HAP-1 (cell line): ENCODE results near the gene MIA2.
"Not testable (repeated sequence)": the region's sequence is repeated elsewhere in the genome, so short reads cannot be mapped to it uniquely, and the experiment has no call there.

Experiments used
- DNase-seq, 2 experiments: peaks; one replicate each; pipeline ENCODE4 v3.0.0-alpha.2; 2016 to 2020; ENCODE audit warnings: low spot score in 2 of 2
- H3K27me3 ChIP-seq: fragments of 250-450 bp; sonication (Bioruptor Pico); 2 replicates; pipeline ENCODE4 v1.5.1; 2020; ENCODE audit warnings: low read depth, mild to moderate bottlenecking, moderate library complexity
- H3K36me3 ChIP-seq: fragments of 250-450 bp; sonication (Bioruptor Pico); replicated peaks from 2 replicates; pipeline ENCODE4 v1.5.1; 2020; ENCODE audit warnings: mild to moderate bottlenecking
- H3K4me1 ChIP-seq: fragments of 250-450 bp; sonication (Bioruptor Pico); 2 replicates; pipeline ENCODE4 v1.5.1; 2020; ENCODE audit warnings: mild to moderate bottlenecking
- H3K4me3 ChIP-seq: fragments of 250-450 bp; sonication (Bioruptor Pico); 2 replicates; pipeline ENCODE4 v1.5.1; 2020; ENCODE audit warnings: mild to moderate bottlenecking, moderate library complexity
- H3K9me3 ChIP-seq: fragments of 250-450 bp; sonication (Bioruptor Pico); 2 replicates; pipeline ENCODE4 v1.5.1; 2020; ENCODE audit warnings: mild to moderate bottlenecking, moderate library complexity
- in situ Hi-C: fragments of 300-500 bp; cut with MboI; formaldehyde crosslinking; loops from 3 replicates; pipeline ENCODE4 v1.14.3; 2020; ENCODE audit warnings: low sequenced_read_pairs, inconsistent platforms, mixed read lengths

The MIA2 gene

GRCh38 chr14:39266871-39267607, 33.3 kb downstream of the MIA2 start:
- Histone ChIP-seq H3K36me3 (no peaks in the 10 kb centered on the region; the same call in 1 of the 2 replicates), H3K4me3 (peak overlapping the region; percentile 63), H3K9me3 (peaks cover 6% of the 10 kb centered on the region), H3K4me1 (peaks cover 22% of the 10 kb centered on the region), H3K27me3 (no peaks in the 10 kb centered on the region)
- in situ Hi-C loops = no loop called here
- DNase-seq = peak; percentile 79 to 84

GRCh38 chr14:39267608-39268005, 33.9 kb downstream of the MIA2 start:
- H3K9me3 ChIP-seq = peaks cover 7% of the 10 kb centered on the region

GRCh38 chr14:39268393-39268792, 34.7 kb downstream of the MIA2 start:
- H3K4me3 ChIP-seq = peak overlapping the region; percentile 63
- no peaks in the 10 kb centered on the region; the same call in 1 of the 2 replicates for H3K36me3 ChIP-seq
- in situ Hi-C loops = no loop called here
- H3K27me3 ChIP-seq = no peaks in the 10 kb centered on the region
- H3K9me3 ChIP-seq = peaks cover 7% of the 10 kb centered on the region
- H3K4me1 ChIP-seq = peaks cover 22% of the 10 kb centered on the region
- peak in 1 of 2 experiments; percentile 31 for DNase-seq

More at GRCh38 chr14:39267608-39268005, 33.9 kb downstream of the MIA2 start:
- Histone ChIP-seq H3K4me1 (peaks cover 22% of the 10 kb centered on the region), H3K36me3 (no peaks in the 10 kb centered on the region; the same call in 1 of the 2 replicates), H3K27me3 (no peaks in the 10 kb centered on the region), H3K4me3 (peak overlapping the region; percentile 63)
- in situ Hi-C loops = no loop called here
- no peak for DNase-seq

DNA sequence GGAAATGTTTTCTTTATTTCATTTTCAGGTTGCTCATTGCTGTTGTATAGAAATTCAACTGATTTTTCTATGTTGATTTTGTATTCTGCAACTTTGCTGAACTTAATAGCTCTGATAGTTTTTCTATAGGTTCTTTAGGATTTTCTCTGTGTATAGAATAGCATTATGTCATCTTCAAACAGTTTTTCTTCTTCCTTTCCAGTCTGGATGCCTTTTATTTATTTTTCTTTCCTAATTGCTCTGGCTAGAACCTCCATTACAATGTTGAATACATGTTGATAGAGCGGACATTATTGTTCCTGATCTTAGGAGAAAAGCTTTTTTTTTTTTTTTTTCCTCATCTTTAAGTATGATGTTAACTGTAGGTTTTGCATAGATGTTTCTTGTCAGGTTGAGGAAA, 39.2 kb downstream of the MIA2 start:
- DNase-seq = no peak
- H3K36me3 ChIP-seq = no peaks in the 10 kb centered on the region; the same call in 1 of the 2 replicates
- peaks cover 10% of the 10 kb centered on the region for H3K4me1 ChIP-seq
- in situ Hi-C loops = no loop called here
- no peak overlapping the region for H3K4me3 ChIP-seq
- H3K27me3 ChIP-seq = no peaks in the 10 kb centered on the region
- peaks cover 7% of the 10 kb centered on the region for H3K9me3 ChIP-seq

GRCh38 chr14:39275395-39275794, 41.7 kb downstream of the MIA2 start:
- no peak for DNase-seq
- in situ Hi-C loops = no loop called here
- Histone ChIP-seq H3K9me3 (peaks cover 7% of the 10 kb centered on the region), H3K27me3 (no peaks in the 10 kb centered on the region), H3K36me3 (no peaks in the 10 kb centered on the region; the same call in 1 of the 2 replicates), H3K4me1 (peaks cover 3% of the 10 kb centered on the region; the same call in 1 of the 2 replicates), H3K4me3 (no peak overlapping the region)

- peaks cover 7% of the 10 kb centered on the region for H3K9me3 ChIP-seq
- DNase-seq = no peak
- peaks cover 3% of the 10 kb centered on the region; the same call in 1 of the 2 replicates for H3K4me1 ChIP-seq
- no peaks in the 10 kb centered on the region; the same call in 1 of the 2 replicates for H3K36me3 ChIP-seq
- in situ Hi-C loops = no loop called here
- H3K4me3 ChIP-seq = no peak overlapping the region
- H3K27me3 ChIP-seq = no peaks in the 10 kb centered on the region
Measured at GRCh38 chr14:39276005-39276404, 42.3 kb downstream of the MIA2 start.

DNA sequence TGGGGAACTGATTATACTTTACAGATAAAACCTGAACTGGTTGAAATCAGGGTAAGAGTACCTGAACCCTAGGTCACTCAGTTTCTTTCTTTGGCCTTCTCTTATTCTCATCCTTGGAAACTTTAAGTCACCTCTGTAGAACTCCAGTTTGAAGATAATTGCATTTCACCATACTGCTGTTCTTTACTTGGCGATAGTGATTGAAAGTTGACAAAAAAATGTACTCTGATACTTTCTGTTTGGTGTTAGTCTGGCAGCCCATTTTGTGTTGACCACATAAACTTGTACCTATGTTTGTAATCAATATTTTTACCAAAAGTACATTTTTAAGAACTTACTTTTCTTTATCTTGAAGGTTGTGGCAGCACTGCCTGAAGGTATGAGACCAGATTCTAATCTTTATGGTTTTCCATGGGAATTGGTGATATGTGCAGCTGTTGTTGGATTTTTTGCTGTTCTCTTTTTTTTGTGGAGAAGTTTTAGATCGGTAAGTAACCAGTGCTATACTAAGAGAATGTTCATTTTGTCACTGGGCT, 42.9 kb downstream of the MIA2 start:
- Histone ChIP-seq H3K27me3 (no peaks in the 10 kb centered on the region), H3K9me3 (peaks cover 3% of the 10 kb centered on the region), H3K4me1 (peaks cover 3% of the 10 kb centered on the region; the same call in 1 of the 2 replicates), H3K36me3 (no peaks in the 10 kb centered on the region; the same call in 1 of the 2 replicates), H3K4me3 (no peak overlapping the region)
- no peak for DNase-seq
- in situ Hi-C loops = no loop called here

GRCh38 chr14:39279515-39279914, 45.8 kb downstream of the MIA2 start:
- Histone ChIP-seq H3K36me3 (no peaks in the 10 kb centered on the region; the same call in 1 of the 2 replicates), H3K27me3 (no peaks in the 10 kb centered on the region), H3K4me1 (peaks cover 3% of the 10 kb centered on the region; the same call in 1 of the 2 replicates), H3K9me3 (no peaks in the 10 kb centered on the region), H3K4me3 (no peak overlapping the region)
- in situ Hi-C loops = no loop called here
- DNase-seq = no peak

DNA sequence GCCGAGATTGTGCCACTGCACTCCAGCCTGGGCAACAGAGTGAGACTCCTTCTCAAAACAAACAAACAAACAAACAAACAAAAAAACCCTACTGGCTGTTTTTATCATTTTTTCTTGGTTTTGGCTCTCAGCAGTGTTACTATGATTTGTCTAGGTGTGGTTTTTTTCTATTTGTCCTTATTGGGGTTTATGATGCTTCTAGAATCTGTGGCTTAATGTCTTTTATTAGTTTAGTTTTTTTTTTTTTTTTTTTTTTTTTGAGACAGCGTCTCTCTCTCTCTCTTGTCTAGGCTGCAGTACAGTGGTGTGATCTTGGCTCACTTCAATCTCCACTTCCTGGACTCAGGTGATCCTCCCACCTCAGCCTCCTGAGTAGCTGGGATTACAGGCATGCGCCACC, 47.0 kb downstream of the MIA2 start:
- H3K4me3 ChIP-seq, H3K27me3 ChIP-seq, in situ Hi-C loops, DNase-seq, H3K4me1 ChIP-seq, H3K9me3 ChIP-seq, H3K36me3 ChIP-seq: not testable (repeated sequence)

- no peak for DNase-seq
- Histone ChIP-seq H3K4me3 (no peak overlapping the region), H3K9me3 (no peaks in the 10 kb centered on the region), H3K27me3 (no peaks in the 10 kb centered on the region), H3K36me3 (no peaks in the 10 kb centered on the region), H3K4me1 (no peaks in the 10 kb centered on the region)
- in situ Hi-C loops = no loop called here
Measured at GRCh38 chr14:39289523-39289922, 55.8 kb downstream of the MIA2 start.

DNA sequence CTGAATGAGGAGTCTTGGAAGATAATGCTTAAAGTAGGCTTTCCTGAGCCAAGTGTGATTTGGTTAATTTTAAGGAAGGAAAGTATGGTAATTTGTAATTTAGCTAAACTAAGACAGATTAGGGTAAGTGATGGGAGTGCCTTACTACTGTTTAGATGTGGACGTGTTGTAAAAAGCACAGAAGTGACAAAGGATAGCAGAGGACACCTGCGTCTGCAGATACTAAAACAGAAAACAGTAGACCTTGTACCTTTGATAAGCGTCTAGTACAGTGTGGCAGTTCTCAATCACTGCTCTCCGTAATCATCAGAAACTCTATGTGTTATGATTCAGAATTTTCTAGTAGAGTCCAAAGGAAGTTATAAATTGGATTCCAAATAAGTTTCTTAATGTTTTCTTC, 58.0 kb downstream of the MIA2 start:
- H3K4me1 ChIP-seq = no peaks in the 10 kb centered on the region
- no peak for DNase-seq
- in situ Hi-C loops = no loop called here
- H3K36me3 ChIP-seq = peaks cover 7% of the 10 kb centered on the region
- H3K9me3 ChIP-seq = no peaks in the 10 kb centered on the region
- H3K4me3 ChIP-seq = no peak overlapping the region
- no peaks in the 10 kb centered on the region for H3K27me3 ChIP-seq

- Histone ChIP-seq H3K27me3 (no peaks in the 10 kb centered on the region), H3K4me1 (no peaks in the 10 kb centered on the region), H3K9me3 (no peaks in the 10 kb centered on the region), H3K4me3 (no peak overlapping the region), H3K36me3 (peaks cover 7% of the 10 kb centered on the region)
- in situ Hi-C loops = no loop called here
- no peak for DNase-seq
Measured at GRCh38 chr14:39293629-39294028, 59.9 kb downstream of the MIA2 start.

GRCh38 chr14:39300389-39300788, 66.7 kb downstream of the MIA2 start:
- peaks cover 10% of the 10 kb centered on the region for H3K4me1 ChIP-seq
- in situ Hi-C loops, DNase-seq, H3K27me3 ChIP-seq, H3K4me3 ChIP-seq, H3K36me3 ChIP-seq, H3K9me3 ChIP-seq: not testable (repeated sequence)

- Histone ChIP-seq H3K9me3 (no peaks in the 10 kb centered on the region), H3K27me3 (no peaks in the 10 kb centered on the region), H3K36me3 (no peaks in the 10 kb centered on the region), H3K4me1 (peaks cover 10% of the 10 kb centered on the region), H3K4me3 (no peak overlapping the region)
- in situ Hi-C loops = no loop called here
- no peak for DNase-seq
Measured at GRCh38 chr14:39302124-39302810, 68.6 kb downstream of the MIA2 start.
